ENCODE measurements around the gene ARHGAP25.
A peak's percentile ranks its signal among the peaks of the same experiment; 100 is the strongest.

The ARHGAP25 gene

GRCh38 chr2:68757081-68757480 is 22.5 kb downstream of the ARHGAP25 start:
- TF ChIP-seq MAX (IDR thresholded peaks at IDR 0.05) (no peak), RAD21 (IDR thresholded peaks at IDR 0.05; ENCODE audit: low read depth) (no peak), YY1 (IDR thresholded peaks at IDR 0.05; ENCODE audit: low read depth) (no peak), CREB1 (IDR thresholded peaks at IDR 0.05; ENCODE audit: low read depth) (no peak), TEAD4 (IDR thresholded peaks at IDR 0.05) (no peak), ZBTB7A (IDR thresholded peaks at IDR 0.05; ENCODE audit: low read depth) (no peak), REST (IDR thresholded peaks at IDR 0.05; ENCODE audit: low read depth) (no peak), NFIC (IDR thresholded peaks at IDR 0.05) (no peak), TCF12 (IDR thresholded peaks at IDR 0.05; ENCODE audit: low read depth) (no peak), EGR1 (IDR thresholded peaks at IDR 0.05) (no peak), FOXM1 (IDR thresholded peaks at IDR 0.05; ENCODE audit: borderline replicate concordance, low read depth) (no peak), CEBPB (IDR thresholded peaks at IDR 0.05) (no peak), USF1 (IDR thresholded peaks at IDR 0.05) (no peak), EP300 (IDR thresholded peaks at IDR 0.05; ENCODE audit: borderline replicate concordance) (no peak), TAF1 (IDR thresholded peaks at IDR 0.05; ENCODE audit: low read depth) (no peak)

- TF ChIP-seq CEBPB (IDR thresholded peaks at IDR 0.05) (peak; percentile 90), NFIC (IDR thresholded peaks at IDR 0.05) (no peak)
Measured at GRCh38 chr2:68762100-68762499, 27.5 kb downstream of the ARHGAP25 start.

- TF ChIP-seq REST (IDR thresholded peaks at IDR 0.05; ENCODE audit: low read depth): no peak
- TF ChIP-seq MAX (IDR thresholded peaks at IDR 0.05): no peak
- no peak for TF ChIP-seq TEAD4 (IDR thresholded peaks at IDR 0.05)
- no peak for TF ChIP-seq RAD21 (IDR thresholded peaks at IDR 0.05; ENCODE audit: low read depth)
- TF ChIP-seq CREB1 (IDR thresholded peaks at IDR 0.05; ENCODE audit: low read depth): no peak
- no peak for TF ChIP-seq TAF1 (IDR thresholded peaks at IDR 0.05; ENCODE audit: low read depth)
- no peak for TF ChIP-seq TCF12 (IDR thresholded peaks at IDR 0.05; ENCODE audit: low read depth)
- TF ChIP-seq CEBPB (IDR thresholded peaks at IDR 0.05): no peak
Measured at GRCh38 chr2:68762665-68763064, 28.1 kb downstream of the ARHGAP25 start.

GRCh38 chr2:68764041-68764805 is 29.6 kb downstream of the ARHGAP25 start:
- TF ChIP-seq MAX (IDR thresholded peaks at IDR 0.05) (no peak), TAF1 (IDR thresholded peaks at IDR 0.05; ENCODE audit: low read depth) (no peak), YY1 (IDR thresholded peaks at IDR 0.05; ENCODE audit: low read depth) (no peak), EP300 (IDR thresholded peaks at IDR 0.05; ENCODE audit: borderline replicate concordance) (no peak), TEAD4 (IDR thresholded peaks at IDR 0.05) (no peak), EGR1 (IDR thresholded peaks at IDR 0.05) (no peak)

- TF ChIP-seq EGR1 (IDR thresholded peaks at IDR 0.05) (no peak), TAF1 (IDR thresholded peaks at IDR 0.05; ENCODE audit: low read depth) (no peak), TEAD4 (IDR thresholded peaks at IDR 0.05) (no peak), USF1 (IDR thresholded peaks at IDR 0.05) (no peak), CEBPB (IDR thresholded peaks at IDR 0.05) (no peak), CREB1 (IDR thresholded peaks at IDR 0.05; ENCODE audit: low read depth) (no peak), REST (IDR thresholded peaks at IDR 0.05; ENCODE audit: low read depth) (no peak), TCF12 (IDR thresholded peaks at IDR 0.05; ENCODE audit: low read depth) (no peak), MAX (IDR thresholded peaks at IDR 0.05) (no peak), FOXM1 (IDR thresholded peaks at IDR 0.05; ENCODE audit: borderline replicate concordance, low read depth) (no peak), NFIC (IDR thresholded peaks at IDR 0.05) (no peak), RAD21 (IDR thresholded peaks at IDR 0.05; ENCODE audit: low read depth) (no peak), EP300 (IDR thresholded peaks at IDR 0.05; ENCODE audit: borderline replicate concordance) (no peak), YY1 (IDR thresholded peaks at IDR 0.05; ENCODE audit: low read depth) (no peak), ZBTB7A (IDR thresholded peaks at IDR 0.05; ENCODE audit: low read depth) (no peak)
Measured at GRCh38 chr2:68764806-68765311, 30.2 kb downstream of the ARHGAP25 start.

All from Ishikawa (cell line).